ENCODE results near the gene SNAP29.
"Not testable (repeated sequence)": the region's sequence is repeated elsewhere in the genome, so short reads cannot be mapped to it uniquely, and the experiment has no call there.

SNAP29 gene

DNA sequence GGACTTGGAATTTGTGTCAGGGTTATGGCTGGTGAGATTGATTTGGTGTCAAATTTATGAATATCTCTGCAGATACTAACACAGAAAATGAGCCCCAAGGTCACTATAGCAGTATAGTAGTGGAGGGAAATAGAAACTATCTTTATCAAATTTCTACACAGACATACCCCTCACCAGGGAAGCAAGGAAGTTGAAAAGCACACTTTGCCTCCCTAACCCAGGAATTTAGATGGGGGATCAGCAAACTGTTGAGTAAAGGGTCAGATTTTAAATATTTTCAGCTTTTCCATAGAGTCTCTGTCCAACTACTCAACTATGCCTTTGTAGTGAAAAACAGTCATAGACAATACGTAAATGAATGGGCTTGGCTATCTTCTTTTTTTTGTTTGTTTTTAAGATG lies 71.2 kb downstream of the SNAP29 start:
- TF ChIP-seq, protein P1, sequence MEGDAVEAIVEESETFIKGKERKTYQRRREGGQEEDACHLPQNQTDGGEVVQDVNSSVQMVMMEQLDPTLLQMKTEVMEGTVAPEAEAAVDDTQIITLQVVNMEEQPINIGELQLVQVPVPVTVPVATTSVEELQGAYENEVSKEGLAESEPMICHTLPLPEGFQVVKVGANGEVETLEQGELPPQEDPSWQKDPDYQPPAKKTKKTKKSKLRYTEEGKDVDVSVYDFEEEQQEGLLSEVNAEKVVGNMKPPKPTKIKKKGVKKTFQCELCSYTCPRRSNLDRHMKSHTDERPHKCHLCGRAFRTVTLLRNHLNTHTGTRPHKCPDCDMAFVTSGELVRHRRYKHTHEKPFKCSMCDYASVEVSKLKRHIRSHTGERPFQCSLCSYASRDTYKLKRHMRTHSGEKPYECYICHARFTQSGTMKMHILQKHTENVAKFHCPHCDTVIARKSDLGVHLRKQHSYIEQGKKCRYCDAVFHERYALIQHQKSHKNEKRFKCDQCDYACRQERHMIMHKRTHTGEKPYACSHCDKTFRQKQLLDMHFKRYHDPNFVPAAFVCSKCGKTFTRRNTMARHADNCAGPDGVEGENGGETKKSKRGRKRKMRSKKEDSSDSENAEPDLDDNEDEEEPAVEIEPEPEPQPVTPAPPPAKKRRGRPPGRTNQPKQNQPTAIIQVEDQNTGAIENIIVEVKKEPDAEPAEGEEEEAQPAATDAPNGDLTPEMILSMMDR (IDR thresholded peaks at IDR 0.05; ENCODE audit: low read depth, low read length, missing control alignments): no peak
- H3K4me3 ChIP-seq (ENCODE audit: low read depth, low read length): no peak overlapping the region
- no peak for DNase-seq (ENCODE audit: low read depth)
- in situ Hi-C loops (cut with HindIII; ENCODE audit: low sequenced_read_pairs): no loop called here

DNA sequence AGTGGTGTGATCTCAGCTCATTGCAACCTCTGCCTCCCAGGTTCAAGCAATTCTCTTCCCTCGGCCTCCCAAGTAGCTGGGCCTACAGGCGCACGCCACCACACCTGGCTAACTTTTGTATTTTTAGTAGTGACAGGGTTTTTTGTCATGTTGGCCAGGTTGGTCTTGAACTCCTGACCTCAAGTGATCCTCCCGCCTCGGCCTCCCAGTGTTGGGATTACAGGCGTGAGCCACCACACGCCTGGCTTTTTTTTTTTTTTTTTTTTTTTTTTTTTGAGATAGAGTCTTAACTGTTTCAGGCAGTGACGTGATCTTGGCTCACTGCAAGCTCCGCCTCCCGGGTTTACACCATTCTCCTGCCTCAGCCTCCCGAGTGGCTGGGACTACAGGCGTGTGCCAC lies 71.6 kb downstream of the SNAP29 start:
- H3K4me3 ChIP-seq (ENCODE audit: low read depth, low read length); in situ Hi-C loops (cut with HindIII; ENCODE audit: low sequenced_read_pairs); DNase-seq (ENCODE audit: low read depth): not testable (repeated sequence)

DNA sequence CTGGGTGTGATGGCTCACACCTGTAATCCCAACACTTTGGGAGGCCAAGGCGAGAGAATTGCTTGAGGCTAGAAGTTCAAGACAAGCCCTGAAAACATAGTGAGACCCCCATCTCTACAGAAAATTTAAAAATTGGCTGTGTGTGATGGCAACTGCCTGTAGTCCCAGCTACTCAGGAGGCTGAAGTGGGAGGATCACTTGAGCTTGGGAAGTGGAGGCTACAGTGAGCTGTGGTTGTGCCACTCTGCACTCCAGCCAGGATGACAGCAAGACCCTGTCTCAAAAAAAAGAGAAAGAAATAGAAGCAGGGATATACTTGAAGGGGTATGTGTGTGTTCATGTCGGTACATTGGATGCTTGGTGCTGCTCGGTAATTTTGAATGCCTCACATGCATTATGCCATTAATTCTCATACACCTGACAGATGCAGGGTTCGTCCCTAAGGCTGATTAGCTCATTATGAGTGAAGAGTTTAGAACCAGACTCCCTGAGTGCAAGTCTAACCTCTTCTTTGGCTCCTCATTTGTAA lies 72.4 kb downstream of the SNAP29 start:
- TF ChIP-seq, protein P1 (IDR thresholded peaks at IDR 0.05; ENCODE audit: low read depth, low read length, missing control alignments): no peak
- no peak overlapping the region for H3K4me3 ChIP-seq (ENCODE audit: low read depth, low read length)
- in situ Hi-C loops (cut with HindIII; ENCODE audit: low sequenced_read_pairs): no loop called here
- DNase-seq (ENCODE audit: low read depth): no peak

DNA sequence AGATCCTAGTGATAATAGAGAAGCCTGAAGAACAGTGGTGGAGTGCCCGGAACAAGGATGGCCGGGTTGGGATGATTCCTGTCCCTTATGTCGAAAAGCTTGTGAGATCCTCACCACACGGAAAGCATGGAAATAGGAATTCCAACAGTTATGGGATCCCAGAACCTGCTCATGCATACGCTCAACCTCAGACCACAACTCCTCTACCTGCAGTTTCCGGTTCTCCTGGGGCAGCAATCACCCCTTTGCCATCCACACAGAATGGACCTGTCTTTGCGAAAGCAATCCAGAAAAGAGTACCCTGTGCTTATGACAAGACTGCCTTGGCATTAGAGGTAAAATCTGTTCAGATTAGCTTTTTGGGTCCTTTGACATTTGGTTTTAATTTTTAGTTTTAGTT lies 75.1 kb downstream of the SNAP29 start:
- DNase-seq (ENCODE audit: low read depth): no peak
- in situ Hi-C loops (cut with HindIII; ENCODE audit: low sequenced_read_pairs): no loop called here
- no peak overlapping the region for H3K4me3 ChIP-seq (ENCODE audit: low read depth, low read length)
- TF ChIP-seq, protein P1 (IDR thresholded peaks at IDR 0.05; ENCODE audit: low read depth, low read length, missing control alignments): no peak

DNA sequence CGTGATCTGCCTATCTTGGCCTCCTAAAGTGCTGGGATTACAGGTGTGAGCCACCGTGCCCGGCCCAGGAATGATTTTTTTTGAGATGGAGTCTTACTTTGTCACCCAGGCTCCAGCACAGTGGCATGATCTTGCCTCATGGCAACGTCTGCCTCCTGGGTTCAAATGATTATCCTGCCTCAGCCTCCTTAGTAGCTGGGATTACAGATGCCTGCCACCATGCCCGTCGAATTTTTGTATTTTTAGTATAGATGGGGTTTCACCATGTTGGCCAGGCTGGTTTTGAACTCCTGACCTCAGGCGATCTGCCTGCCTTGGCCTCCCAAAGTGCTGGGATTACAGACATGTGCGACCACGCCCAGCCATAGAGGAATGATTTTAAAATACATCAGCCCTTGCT lies 76.2 kb downstream of the SNAP29 start:
- DNase-seq (ENCODE audit: low read depth); H3K4me3 ChIP-seq (ENCODE audit: low read depth, low read length); in situ Hi-C loops (cut with HindIII; ENCODE audit: low sequenced_read_pairs): not testable (repeated sequence)

DNA sequence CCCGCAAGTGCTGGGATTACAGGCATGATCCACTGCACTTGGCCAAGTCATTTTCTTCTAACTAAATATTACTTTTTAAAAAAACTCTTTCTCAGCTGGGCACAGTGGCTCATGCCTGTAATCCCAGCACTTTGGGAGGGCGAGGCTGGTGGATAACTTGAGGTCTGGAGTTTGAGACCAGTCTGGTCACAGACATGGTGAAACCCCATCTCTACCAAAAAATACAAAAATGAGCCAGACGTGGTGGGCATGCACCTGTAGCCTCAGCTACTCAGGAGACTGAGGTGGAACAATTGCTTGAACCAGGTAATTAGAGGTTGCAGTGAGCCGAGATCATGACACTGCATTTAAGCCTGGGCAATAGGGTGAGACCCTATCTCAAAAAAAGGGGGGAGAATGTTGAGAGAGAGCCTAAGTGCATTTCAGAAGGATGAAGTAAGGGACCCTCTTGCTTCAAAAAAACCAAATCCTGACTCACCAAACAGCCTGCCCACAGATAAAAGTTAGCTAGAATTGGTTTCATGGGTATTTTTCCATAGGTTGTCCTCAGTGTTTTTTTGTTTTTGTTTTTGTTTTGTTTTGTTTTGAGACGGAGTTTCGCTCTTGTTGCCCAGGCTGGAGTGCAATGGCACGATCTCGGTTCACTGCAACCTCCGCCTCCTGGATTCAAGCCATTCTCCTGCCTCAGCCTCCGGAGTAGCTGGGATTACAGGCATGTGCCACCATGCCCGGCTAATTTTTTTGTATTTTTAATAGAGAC lies 77.2 kb downstream of the SNAP29 start:
- in situ Hi-C loops (cut with HindIII; ENCODE audit: low sequenced_read_pairs); DNase-seq (ENCODE audit: low read depth); H3K4me3 ChIP-seq (ENCODE audit: low read depth, low read length): not testable (repeated sequence)

DNA sequence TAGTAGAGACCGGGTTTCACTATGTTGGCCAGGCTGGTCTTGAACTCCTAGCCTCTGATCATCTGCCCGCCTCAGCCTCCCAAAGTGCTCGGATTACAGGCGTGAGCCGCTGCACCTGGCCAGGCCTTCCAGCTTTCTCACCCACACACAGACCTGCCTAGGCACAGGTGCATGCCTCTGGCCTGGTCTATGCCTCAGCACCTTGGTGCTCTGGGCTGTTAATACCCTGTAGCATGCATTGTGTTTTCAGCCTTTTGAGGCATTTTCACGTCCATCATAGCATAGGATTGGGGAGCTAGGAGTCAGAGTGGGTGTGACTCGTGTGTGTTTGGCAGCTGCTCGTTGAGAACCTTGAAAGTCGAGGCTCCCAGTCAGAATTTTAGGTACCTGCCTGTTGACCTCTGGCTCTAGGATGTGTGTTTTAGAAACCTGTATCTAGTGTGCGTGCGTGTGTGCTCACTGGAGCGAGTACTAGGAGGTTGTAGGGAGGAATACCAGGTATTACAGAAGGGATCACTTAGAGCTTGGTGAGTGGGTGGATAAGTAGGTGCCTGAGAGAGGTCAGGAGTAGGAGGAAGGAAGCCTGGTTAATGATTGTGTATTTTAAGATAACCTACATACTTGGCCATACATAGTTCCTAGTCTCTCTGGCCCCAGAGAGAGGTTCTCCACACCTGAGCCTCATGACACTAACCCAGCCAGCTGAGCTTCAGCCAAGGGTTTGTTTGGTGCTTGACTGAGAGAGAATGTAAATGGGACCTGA lies 78.4 kb downstream of the SNAP29 start:
- H3K4me3 ChIP-seq (ENCODE audit: low read depth, low read length): no peak overlapping the region
- no peak for DNase-seq (ENCODE audit: low read depth)
- TF ChIP-seq, protein P1 (IDR thresholded peaks at IDR 0.05; ENCODE audit: low read depth, low read length, missing control alignments): no peak

More for the DNA sequence above, 78.4 kb downstream of the SNAP29 start:
- in situ Hi-C loops (cut with HindIII; ENCODE audit: low sequenced_read_pairs): no loop called here

All from astrocyte of the cerebellum (primary cell).